Hepatocyte (in vitro differentiated cells): Measurements from ENCODE around the gene MOV10L1. TPM values are rescaled to one million over a fixed set of nuclear protein-coding genes. Genes with fewer than 3 reads are reported as not detected.

Source experiments
- DNase-seq: peaks from one replicate; pipeline ENCODE4 v3.0.0-alpha.2; 2016; ENCODE audit warnings: low spot score
- H2AFZ ChIP-seq: fragments of 200-600 bp; sonication (generic); 2 replicates; pipeline ENCODE4 v1.6.0; 2016; ENCODE audit warnings: antibody characterized with exemption, mild to moderate bottlenecking
- H3K27ac ChIP-seq: fragments of 200-600 bp; sonication (generic); 2 replicates; pipeline ENCODE4 v1.5.1; 2016; ENCODE audit warnings: mild to moderate bottlenecking
- H3K27me3 ChIP-seq: fragments of 200-600 bp; sonication (generic); 2 replicates; pipeline ENCODE4 v1.6.1; 2016
- H3K36me3 ChIP-seq: fragments of 200-600 bp; sonication (generic); replicated peaks from 2 replicates; pipeline ENCODE4 v1.5.1; 2016; ENCODE audit warnings: low read depth; ENCODE audit not compliant: insufficient read depth
- H3K4me1 ChIP-seq: fragments of 200-600 bp; sonication (generic); 2 replicates; pipeline ENCODE4 v1.5.1; 2016; ENCODE audit warnings: mild to moderate bottlenecking, moderate library complexity; ENCODE audit not compliant: insufficient read depth
- H3K4me2 ChIP-seq: fragments of 200-600 bp; sonication (generic); 2 replicates; pipeline ENCODE4 v1.6.0; 2016
- H3K4me3 ChIP-seq: fragments of 200-600 bp; sonication (generic); 2 replicates; pipeline ENCODE4 v1.5.1; 2016; ENCODE audit warnings: mild to moderate bottlenecking
- H3K79me2 ChIP-seq: fragments of 200-600 bp; sonication (generic); 2 replicates; pipeline ENCODE4 v1.6.0; 2017; ENCODE audit warnings: mild to moderate bottlenecking
- H3K9me2 ChIP-seq: fragments of 200-600 bp; sonication (generic); replicated peaks from 2 replicates; pipeline ENCODE4 v1.6.0; 2017; ENCODE audit warnings: mild to moderate bottlenecking; ENCODE audit not compliant: insufficient read depth
- H3K9me3 ChIP-seq: fragments of 200-600 bp; sonication (generic); 2 replicates; pipeline ENCODE4 v1.5.1; 2016; ENCODE audit warnings: low read depth, mild to moderate bottlenecking
- H4K20me1 ChIP-seq: fragments of 200-600 bp; sonication (generic); 2 replicates; pipeline ENCODE4 v1.6.0; 2016; ENCODE audit warnings: mild to moderate bottlenecking; ENCODE audit not compliant: insufficient read depth, poor library complexity, severe bottlenecking
- CTCF ChIP-seq: fragments of 200-600 bp; sonication (generic); IDR thresholded peaks from 2 replicates; pipeline ENCODE4 v1.5.1; 2016; ENCODE audit warnings: antibody characterized with exemption, mild to moderate bottlenecking; ENCODE audit not compliant: poor library complexity
- EZH2 ChIP-seq: fragments of 200-600 bp; sonication (generic); IDR thresholded peaks from 2 replicates; pipeline ENCODE4 v1.6.1; 2016; ENCODE audit warnings: antibody characterized with exemption, mild to moderate bottlenecking, borderline replicate concordance
- EZH2phosphoT487 ChIP-seq: fragments of 200-600 bp; sonication (generic); IDR thresholded peaks from one replicate; pipeline ENCODE4 v1.6.1; 2018; ENCODE audit warnings: antibody characterized with exemption, mild to moderate bottlenecking, low read depth, moderate library complexity; ENCODE audit not compliant: unreplicated experiment, severe bottlenecking
- WGBS: methylation state at CpG from one replicate; pipeline ENCODE4 v1.1.6; 2016; ENCODE audit warnings: low lambda C conversion rate; ENCODE audit errors: missing lambda C conversion rate; 5-methylcytosine and 5-hydroxymethylcytosine counted together
- polyA plus RNA-seq: library from polyadenylated mRNA; unstranded; fragments of >200 nt; fragmentation: Nextera tagmentation; extraction: Ambion mirVana; gene quantifications from 2 replicates; pipeline ENCODE4 v1.2.1, GENCODE V29; 2016
- total RNA-seq: library from RNA; depleted of rRNA; stranded (reverse); fragments of >200 nt; gene quantifications from 2 replicates; pipeline ENCODE4 v1.2.3, GENCODE V29; 2014

MOV10L1 gene
- total and polyA plus RNA-seq, 2 experiments from 2014 or later = 0.36 to 3.6 TPM

- no peak overlapping the region for H3K4me2 ChIP-seq
- no peaks in the 10 kb centered on the region for H4K20me1 ChIP-seq
- peaks cover 7% of the 10 kb centered on the region for H3K4me1 ChIP-seq
- 72% methylated on average over 15 of the region's 15 CpGs for WGBS
- TF ChIP-seq EZH2phosphoT487 (no peak), EZH2 (no peak), CTCF (no peak)
- no peaks in the 10 kb centered on the region for H3K27me3 ChIP-seq
- no peaks in the 10 kb centered on the region for H3K9me3 ChIP-seq
- H2AFZ ChIP-seq = no peak overlapping the region
- DNase-seq = peak; percentile 55
- no peaks in the 10 kb centered on the region for H3K79me2 ChIP-seq
- no peaks in the 10 kb centered on the region for H3K9me2 ChIP-seq
- no peaks in the 10 kb centered on the region for H3K36me3 ChIP-seq
- no peak overlapping the region for H3K4me3 ChIP-seq
- H3K27ac ChIP-seq = peak overlapping the region; percentile 14
Measured at GRCh38 chr22:50139843-50140415, 50.1 kb downstream of the MOV10L1 start.

- WGBS = 56% methylated on average over 3 of the region's 3 CpGs
- DNase-seq = no peak
- H3K9me3 ChIP-seq = no peaks in the 10 kb centered on the region
Measured at GRCh38 chr22:50140615-50141014, 50.8 kb downstream of the MOV10L1 start.

GRCh38 chr22:50141462-50141861 lies 51.7 kb downstream of the MOV10L1 start:
- Histone ChIP-seq H3K27ac (no peak overlapping the region), H3K9me3 (no peaks in the 10 kb centered on the region), H3K9me2 (no peaks in the 10 kb centered on the region), H3K4me3 (no peak overlapping the region), H3K27me3 (no peaks in the 10 kb centered on the region), H2AFZ (no peak overlapping the region), H3K79me2 (no peaks in the 10 kb centered on the region), H4K20me1 (no peaks in the 10 kb centered on the region), H3K4me1 (peaks cover 20% of the 10 kb centered on the region), H3K4me2 (no peak overlapping the region), H3K36me3 (no peaks in the 10 kb centered on the region)
- WGBS = 84% methylated on average over 6 of the region's 6 CpGs
- DNase-seq = no peak
- TF ChIP-seq EZH2phosphoT487 = no peak
- TF ChIP-seq EZH2 = no peak
- no peak for TF ChIP-seq CTCF

More at GRCh38 chr22:50140615-50141014, 50.8 kb downstream of the MOV10L1 start:
- no peak for TF ChIP-seq CTCF
- no peak for TF ChIP-seq EZH2phosphoT487
- no peak for TF ChIP-seq EZH2
- H3K27ac ChIP-seq = peak overlapping the region; percentile 14
- H3K4me3 ChIP-seq = no peak overlapping the region
- H3K9me2 ChIP-seq = no peaks in the 10 kb centered on the region
- H3K27me3 ChIP-seq = no peaks in the 10 kb centered on the region
- peaks cover 11% of the 10 kb centered on the region for H3K4me1 ChIP-seq
- no peaks in the 10 kb centered on the region for H3K79me2 ChIP-seq
- H4K20me1 ChIP-seq = no peaks in the 10 kb centered on the region
- no peak overlapping the region for H2AFZ ChIP-seq
- no peak overlapping the region for H3K4me2 ChIP-seq
- no peaks in the 10 kb centered on the region for H3K36me3 ChIP-seq
